GM12878 (cell line): ENCODE results near the gene CCDC51. TPM values are rescaled to one million over a fixed set of nuclear protein-coding genes. Genes with fewer than 3 reads are reported as not detected.

ENCODE experiments used
- CHD1 ChIP-seq: IDR thresholded peaks from 2 replicates; pipeline ENCODE4 v1.6.1; 2012; ENCODE audit warnings: low read depth, low read length, improper control_type of control experiment
- CHD2 ChIP-seq: IDR thresholded peaks from 2 replicates; pipeline ENCODE4 v1.6.1; 2011; ENCODE audit warnings: low read depth, low read length, improper control_type of control experiment, borderline replicate concordance
- RFX5 ChIP-seq: IDR thresholded peaks from 2 replicates; pipeline ENCODE4 v1.6.1; 2011; ENCODE audit warnings: low read depth, low read length, improper control_type of control experiment
- polyA plus RNA-seq, 11 experiments: library from polyadenylated mRNA; depleted of rRNA in 4 of 11; unstranded in 6 of 11; stranded (reverse) in 5 of 11; fragments of >200 nt; fragmentation: Nextera tagmentation in 4 of 11; fragmentation: Illumina TruSeq in 1 of 11; extraction: Ambion mirVana in 4 of 11; extraction: Trizol in 1 of 11; gene quantifications; 1 replicate in 1 of 11; 2 replicates in 10 of 11; pipeline versions ENCODE4 v1.2.1 to v1.2.3, GENCODE V29; 2011 to 2016; ENCODE audit warnings: inconsistent platforms in 2 of 11, missing spikeins in 2 of 11, low read depth in 1 of 11
- total RNA-seq, 4 experiments: library from RNA; depleted of rRNA in 3 of 4; stranded (reverse); fragments of >200 nt in 3 of 4; fragmentation: Illumina TruSeq in 1 of 4; extraction: Trizol in 1 of 4; gene quantifications; 2 replicates each; pipeline versions ENCODE4 v1.2.1 to v1.2.3, GENCODE V29; 2013 to 2021
- TF ChIP-seq, protein P1 (sequence below): fragments of 450-650 bp; IDR thresholded peaks from 2 replicates; pipeline ENCODE4 v1.6.1; 2017; ENCODE audit warnings: mild to moderate bottlenecking, moderate library complexity
- TF ChIP-seq, protein P2 (sequence below), 3 experiments: IDR thresholded peaks in 2 of 3; conservative IDR thresholded peaks in 1 of 3; 2 replicates each; pipeline ENCODE4 v1.5.1; 2011; ENCODE audit warnings: low read depth in 3 of 3, low read length in 3 of 3, mild to moderate bottlenecking in 3 of 3, control low read depth in 2 of 3, moderate library complexity in 2 of 3, inconsistent platforms in 1 of 3, mixed read lengths in 1 of 3; ENCODE audit not compliant: control insufficient read depth in 2 of 3, insufficient read depth in 1 of 3; ENCODE audit errors: extremely low read depth in 1 of 3

The CCDC51 gene
- total and polyA plus RNA-seq, 10 of the 15 experiments (the other 5 are each of a cell fraction or from before 2014, with no cell fraction given) = 10.6 to 54.9 (median 28.5) TPM

DNA sequence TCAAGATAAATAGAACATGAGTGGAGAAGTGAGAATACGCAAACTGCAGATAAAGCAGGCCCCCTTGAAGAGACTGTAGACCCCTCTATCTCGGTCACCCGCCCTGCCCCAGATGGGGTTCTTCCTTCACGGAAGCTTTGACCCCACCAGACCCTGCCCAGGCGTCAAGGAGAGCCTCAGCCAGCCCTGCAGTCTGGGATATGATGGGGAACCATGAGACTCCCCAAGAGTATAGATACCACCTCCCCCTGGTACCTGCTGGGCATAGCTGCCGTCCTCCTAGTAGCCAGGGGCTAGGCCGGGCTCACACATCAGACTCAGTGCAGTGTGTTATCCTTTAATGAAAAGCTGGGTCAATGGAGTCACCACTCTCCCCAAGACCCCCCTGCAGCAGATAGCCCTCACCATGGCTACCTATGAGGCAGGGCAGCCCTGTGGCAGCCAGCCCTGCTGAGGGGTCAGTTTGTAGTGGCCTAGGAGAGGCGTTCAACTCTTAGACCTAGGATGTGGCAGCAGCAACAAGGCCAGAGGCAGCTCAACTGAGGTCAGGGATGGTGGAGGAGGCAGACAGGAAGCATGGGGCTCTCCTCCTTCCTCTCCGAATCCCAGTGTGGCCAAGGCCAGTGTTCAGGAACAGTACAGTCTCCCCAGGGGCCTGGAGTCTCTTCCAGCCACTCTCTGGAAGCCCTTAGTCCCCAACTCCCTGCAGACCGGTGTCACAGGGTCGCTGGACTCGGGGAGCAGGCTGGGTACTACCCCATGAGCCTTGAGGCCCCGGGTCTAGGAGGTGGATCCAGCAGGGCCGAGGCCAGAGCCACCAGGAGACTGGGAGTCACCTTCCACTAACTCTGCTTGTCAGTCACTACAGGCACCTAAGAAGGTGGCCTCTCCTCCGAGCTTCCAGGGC, 36.1 kb downstream of the CCDC51 start (continued):
- TF ChIP-seq, protein P1, sequence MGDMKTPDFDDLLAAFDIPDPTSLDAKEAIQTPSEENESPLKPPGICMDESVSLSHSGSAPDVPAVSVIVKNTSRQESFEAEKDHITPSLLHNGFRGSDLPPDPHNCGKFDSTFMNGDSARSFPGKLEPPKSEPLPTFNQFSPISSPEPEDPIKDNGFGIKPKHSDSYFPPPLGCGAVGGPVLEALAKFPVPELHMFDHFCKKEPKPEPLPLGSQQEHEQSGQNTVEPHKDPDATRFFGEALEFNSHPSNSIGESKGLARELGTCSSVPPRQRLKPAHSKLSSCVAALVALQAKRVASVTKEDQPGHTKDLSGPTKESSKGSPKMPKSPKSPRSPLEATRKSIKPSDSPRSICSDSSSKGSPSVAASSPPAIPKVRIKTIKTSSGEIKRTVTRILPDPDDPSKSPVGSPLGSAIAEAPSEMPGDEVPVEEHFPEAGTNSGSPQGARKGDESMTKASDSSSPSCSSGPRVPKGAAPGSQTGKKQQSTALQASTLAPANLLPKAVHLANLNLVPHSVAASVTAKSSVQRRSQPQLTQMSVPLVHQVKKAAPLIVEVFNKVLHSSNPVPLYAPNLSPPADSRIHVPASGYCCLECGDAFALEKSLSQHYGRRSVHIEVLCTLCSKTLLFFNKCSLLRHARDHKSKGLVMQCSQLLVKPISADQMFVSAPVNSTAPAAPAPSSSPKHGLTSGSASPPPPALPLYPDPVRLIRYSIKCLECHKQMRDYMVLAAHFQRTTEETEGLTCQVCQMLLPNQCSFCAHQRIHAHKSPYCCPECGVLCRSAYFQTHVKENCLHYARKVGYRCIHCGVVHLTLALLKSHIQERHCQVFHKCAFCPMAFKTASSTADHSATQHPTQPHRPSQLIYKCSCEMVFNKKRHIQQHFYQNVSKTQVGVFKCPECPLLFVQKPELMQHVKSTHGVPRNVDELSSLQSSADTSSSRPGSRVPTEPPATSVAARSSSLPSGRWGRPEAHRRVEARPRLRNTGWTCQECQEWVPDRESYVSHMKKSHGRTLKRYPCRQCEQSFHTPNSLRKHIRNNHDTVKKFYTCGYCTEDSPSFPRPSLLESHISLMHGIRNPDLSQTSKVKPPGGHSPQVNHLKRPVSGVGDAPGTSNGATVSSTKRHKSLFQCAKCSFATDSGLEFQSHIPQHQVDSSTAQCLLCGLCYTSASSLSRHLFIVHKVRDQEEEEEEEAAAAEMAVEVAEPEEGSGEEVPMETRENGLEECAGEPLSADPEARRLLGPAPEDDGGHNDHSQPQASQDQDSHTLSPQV = no peak
- TF ChIP-seq CHD1 (no peak), RFX5 (no peak), CHD2 (no peak)
- TF ChIP-seq, protein P2, sequence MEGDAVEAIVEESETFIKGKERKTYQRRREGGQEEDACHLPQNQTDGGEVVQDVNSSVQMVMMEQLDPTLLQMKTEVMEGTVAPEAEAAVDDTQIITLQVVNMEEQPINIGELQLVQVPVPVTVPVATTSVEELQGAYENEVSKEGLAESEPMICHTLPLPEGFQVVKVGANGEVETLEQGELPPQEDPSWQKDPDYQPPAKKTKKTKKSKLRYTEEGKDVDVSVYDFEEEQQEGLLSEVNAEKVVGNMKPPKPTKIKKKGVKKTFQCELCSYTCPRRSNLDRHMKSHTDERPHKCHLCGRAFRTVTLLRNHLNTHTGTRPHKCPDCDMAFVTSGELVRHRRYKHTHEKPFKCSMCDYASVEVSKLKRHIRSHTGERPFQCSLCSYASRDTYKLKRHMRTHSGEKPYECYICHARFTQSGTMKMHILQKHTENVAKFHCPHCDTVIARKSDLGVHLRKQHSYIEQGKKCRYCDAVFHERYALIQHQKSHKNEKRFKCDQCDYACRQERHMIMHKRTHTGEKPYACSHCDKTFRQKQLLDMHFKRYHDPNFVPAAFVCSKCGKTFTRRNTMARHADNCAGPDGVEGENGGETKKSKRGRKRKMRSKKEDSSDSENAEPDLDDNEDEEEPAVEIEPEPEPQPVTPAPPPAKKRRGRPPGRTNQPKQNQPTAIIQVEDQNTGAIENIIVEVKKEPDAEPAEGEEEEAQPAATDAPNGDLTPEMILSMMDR (IDR thresholded peaks at IDR 0.05 in 2 of 3, conservative IDR thresholded peaks at IDR 0.05 in 1 of 3; ENCODE audit: control insufficient read depth in 2 of 3, extremely low read depth in 1 of 3, insufficient read depth in 1 of 3, low read depth in 3 of 3, low read length in 3 of 3) = no peak
- TF ChIP-seq, all 136 proteins: peak for 0
